Activated T-cell treated with anti-CD3 and anti-CD28 coated beads, Interleukin-2, amount 50 U/mL, for 48 hours (primary cell): Measurements from ENCODE around the gene AVEN.

Experiments
- DNase-seq, 2 experiments: peaks; one replicate each; pipeline ENCODE4 v3.0.0-alpha.2; 2020

The AVEN gene

GRCh38 chr15:33908406-33908805 lies 130.6 kb downstream of the AVEN start:
- DNase-seq: no peak

GRCh38 chr15:33907326-33907725 lies 131.7 kb downstream of the AVEN start:
- DNase-seq: no peak

GRCh38 chr15:33903661-33904060 lies 135.3 kb downstream of the AVEN start:
- no peak for DNase-seq

- no peak for DNase-seq
Observed at GRCh38 chr15:33902043-33902442, 137.0 kb downstream of the AVEN start.

GRCh38 chr15:33894193-33894592 lies 144.8 kb downstream of the AVEN start:
- DNase-seq: no peak

GRCh38 chr15:33888176-33888575 lies 150.8 kb downstream of the AVEN start:
- DNase-seq: no peak

GRCh38 chr15:33882921-33883320 lies 156.1 kb downstream of the AVEN start:
- DNase-seq: no peak

- DNase-seq: no peak
Observed at GRCh38 chr15:33874156-33874555, 164.8 kb downstream of the AVEN start.

- DNase-seq: no peak
Observed at GRCh38 chr15:33872416-33873106, 166.4 kb downstream of the AVEN start.

- no peak for DNase-seq
Observed at GRCh38 chr15:33871980-33872379, 167.0 kb downstream of the AVEN start.

- DNase-seq: no peak
Observed at GRCh38 chr15:33866101-33866737, 172.8 kb downstream of the AVEN start.

GRCh38 chr15:33865416-33865815 lies 173.6 kb downstream of the AVEN start:
- no peak for DNase-seq

GRCh38 chr15:33864360-33865075 lies 174.5 kb downstream of the AVEN start:
- no peak for DNase-seq

- DNase-seq: no peak
Observed at GRCh38 chr15:33860754-33861153, 178.2 kb downstream of the AVEN start.

- no peak for DNase-seq
Observed at GRCh38 chr15:33859992-33860545, 178.9 kb downstream of the AVEN start.

GRCh38 chr15:33858836-33859235 lies 180.2 kb downstream of the AVEN start:
- no peak for DNase-seq

- DNase-seq: no peak
Observed at GRCh38 chr15:33857726-33858125, 181.3 kb downstream of the AVEN start.

- no peak for DNase-seq
Observed at GRCh38 chr15:33852570-33852969, 186.4 kb downstream of the AVEN start.

- DNase-seq: no peak
Observed at GRCh38 chr15:33852094-33852493, 186.9 kb downstream of the AVEN start.

GRCh38 chr15:33851079-33851478 lies 187.9 kb downstream of the AVEN start:
- DNase-seq: no peak

GRCh38 chr15:33848011-33848410 lies 191.0 kb downstream of the AVEN start:
- no peak for DNase-seq

GRCh38 chr15:33846862-33847261 lies 192.1 kb downstream of the AVEN start:
- no peak for DNase-seq

GRCh38 chr15:33846142-33846541 lies 192.9 kb downstream of the AVEN start:
- DNase-seq: no peak

- no peak for DNase-seq
Observed at GRCh38 chr15:33844597-33844996, 194.4 kb downstream of the AVEN start.
